T-cell (primary cell): ENCODE data around the gene DPYD. TPM values are rescaled to one million over a fixed set of nuclear protein-coding genes. Genes with fewer than 3 reads are reported as not detected.

ENCODE experiments used
- ATAC-seq, 4 experiments: fragments of 200-7000 bp in 3 of 4; fragments of 150-1000 bp in 1 of 4; cut with Tn5 transposase; replicated peaks in 1 of 4; 1 replicate in 3 of 4; 2 replicates in 1 of 4; pipeline ENCODE4 v1.10.0; 2021; ENCODE audit warnings: moderate library complexity in 3 of 4, mild to moderate bottlenecking in 2 of 4, moderate number of reproducible peaks in 1 of 4
- CTCF ChIA-PET, 2 donors: fragments of 300-600 bp; sonication (Branson Sonifier 250); formaldehyde crosslinking; loops; one replicate each; lab custom pipeline; 2022; ENCODE audit warnings: antibody characterized with exemption in 2 of 2; lab: Charles Lee
- POLR2A ChIA-PET, 2 donors: fragments of 300-600 bp; sonication (Branson Sonifier 250); formaldehyde crosslinking; loops; one replicate each; lab custom pipeline; 2022; ENCODE audit warnings: antibody characterized with exemption in 2 of 2; lab: Charles Lee
- DNase-seq, 35 experiments: peaks; one replicate each; pipeline versions ENCODE4 v3.0.0 to v3.0.0-alpha.2; 2013 to 2023
- H3K27ac ChIP-seq: one replicate; pipeline ENCODE4 v1.5.1; 2013; ENCODE audit warnings: low read length
- H3K27me3 ChIP-seq, 2 experiments: replicated peaks in 1 of 2; 1 replicate in 1 of 2; 2 replicates in 1 of 2; pipeline versions ENCODE4 v1.6.1 to v1.7.0; 2013; ENCODE audit warnings: low read length in 1 of 2, mixed read lengths in 1 of 2; ENCODE audit not compliant: control insufficient read depth in 2 of 2, insufficient read depth in 2 of 2; ENCODE audit errors: extremely low read depth in 1 of 2
- H3K36me3 ChIP-seq, 2 donors: 1 replicate in 1 of 2; 2 replicates in 1 of 2; pipeline versions ENCODE4 v1.6.1 to v1.7.0; 2013; ENCODE audit warnings: low read length in 1 of 2; ENCODE audit not compliant: control insufficient read depth in 2 of 2, insufficient read depth in 1 of 2; ENCODE audit errors: extremely low read depth in 1 of 2
- H3K4me1 ChIP-seq, 2 experiments: 1 replicate in 1 of 2; 2 replicates in 1 of 2; pipeline versions ENCODE4 v1.6.1 to v1.7.0; 2013; ENCODE audit warnings: low read length in 2 of 2, mixed read lengths in 1 of 2; ENCODE audit not compliant: insufficient read depth in 2 of 2, control insufficient read depth in 1 of 2; ENCODE audit errors: extremely low read depth in 1 of 2
- H3K4me3 ChIP-seq, 2 donors: 1 replicate in 1 of 2; 2 replicates in 1 of 2; pipeline versions ENCODE4 v1.5.1 to v1.7.0; 2013; ENCODE audit warnings: mild to moderate bottlenecking in 2 of 2, low read length in 1 of 2, moderate library complexity in 1 of 2; ENCODE audit not compliant: control insufficient read depth in 1 of 2; ENCODE audit errors: extremely low read depth in 1 of 2
- H3K9me3 ChIP-seq: 2 replicates; pipeline ENCODE4 v1.7.0; 2013
- H3K27ac Mint-ChIP-seq, 2 donors: one replicate each; pipeline ENCODE4 v1.8.0; 2020 to 2021; ENCODE audit warnings: mild to moderate bottlenecking in 2 of 2, mixed read lengths in 2 of 2
- H3K27me3 Mint-ChIP-seq, 2 donors: one replicate each; pipeline ENCODE4 v1.8.0; 2021 to 2022; ENCODE audit warnings: mixed read lengths in 2 of 2
- H3K36me3 Mint-ChIP-seq: one replicate; pipeline ENCODE4 v1.8.0; 2021; ENCODE audit warnings: mixed read lengths
- H3K4me1 Mint-ChIP-seq, 3 donors: one replicate each; pipeline ENCODE4 v1.8.0; 2020 to 2022; ENCODE audit warnings: mixed read lengths in 3 of 3, mild to moderate bottlenecking in 1 of 3
- H3K4me3 Mint-ChIP-seq, 3 donors: one replicate each; pipeline ENCODE4 v1.8.0; 2020 to 2022; ENCODE audit warnings: mild to moderate bottlenecking in 3 of 3, mixed read lengths in 3 of 3, moderate library complexity in 3 of 3
- H3K9me3 Mint-ChIP-seq, 3 donors: one replicate each; pipeline ENCODE4 v1.8.0; 2020 to 2022; ENCODE audit warnings: mixed read lengths in 3 of 3
- WGBS: methylation state at CpG from one replicate; pipeline ENCODE4 v1.1.5; 2013; ENCODE audit warnings: missing lambda C conversion rate; ENCODE audit not compliant: insufficient coverage; 5-methylcytosine and 5-hydroxymethylcytosine counted together
- total RNA-seq, 35 experiments: library from RNA in 6 of 35; stranded (reverse) in 6 of 35; fragments of 120-200 nt in 1 of 35; gene quantifications; one replicate each; pipeline versions ENCODE4 v1.2.1 to v1.2.4 and lab custom pipeline; 2013 to 2026

Gene DPYD
- total RNA-seq, 5 donors from 2014 or later (not counting 1 experiment from before 2014, with no cell fraction given), result 39.1 to 74.1 (median 47.8) TPM

DNA sequence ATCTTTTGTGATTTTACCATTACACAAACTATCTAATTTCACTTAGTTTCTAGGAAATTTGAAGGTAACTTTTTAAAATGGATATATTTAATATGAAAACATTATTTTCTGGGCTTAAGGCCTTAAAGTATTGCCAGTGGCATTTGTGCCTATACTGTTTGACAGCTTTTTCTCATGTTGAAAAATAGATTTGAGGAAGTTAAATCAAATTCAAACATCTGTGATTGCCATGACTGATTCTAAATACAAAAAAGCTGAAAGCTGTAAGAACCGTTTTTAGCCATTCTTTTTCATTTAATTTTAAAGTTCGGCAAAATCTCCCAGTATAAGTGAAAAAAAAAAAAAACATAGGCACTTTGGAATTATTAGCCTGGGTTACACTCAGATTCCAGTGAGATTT is 301.1 kb downstream of the DPYD start:
- H3K27me3 ChIP-seq, result no peaks in the 10 kb centered on the region
- H3K4me3 Mint-ChIP-seq, result no peak overlapping the region
- no CpG with 5 or more reads among the region's 2 CpGs for WGBS
- H3K27me3 Mint-ChIP-seq, result no peaks in the 10 kb centered on the region
- H3K4me3 ChIP-seq, result no peak overlapping the region
- H3K36me3 ChIP-seq, result no peaks in the 10 kb centered on the region
- peaks cover 39% of the 10 kb centered on the region for H3K36me3 Mint-ChIP-seq
- no peak overlapping the region for H3K27ac ChIP-seq
- ChIA-PET POLR2A (interaction anchor here in 1 of 2 donors (0.5 kb wide), 1 partner anchor 93 kb away, joined by 10 read pairs; no protein-coding TSS in a partner anchor), CTCF (no interaction called here)
- H3K9me3 Mint-ChIP-seq, result peaks cover 0 to 9% (median 4%) of the 10 kb centered on the region in 3 donors
- no peaks in the 10 kb centered on the region for H3K9me3 ChIP-seq
- DNase-seq (no peak), ATAC-seq (no peak)
- H3K4me1 ChIP-seq, result no peaks in the 10 kb centered on the region
- H3K27ac Mint-ChIP-seq, result no peak overlapping the region
- H3K4me1 Mint-ChIP-seq, result peaks cover 0 to 5% (median 2%) of the 10 kb centered on the region in 3 donors

DNA sequence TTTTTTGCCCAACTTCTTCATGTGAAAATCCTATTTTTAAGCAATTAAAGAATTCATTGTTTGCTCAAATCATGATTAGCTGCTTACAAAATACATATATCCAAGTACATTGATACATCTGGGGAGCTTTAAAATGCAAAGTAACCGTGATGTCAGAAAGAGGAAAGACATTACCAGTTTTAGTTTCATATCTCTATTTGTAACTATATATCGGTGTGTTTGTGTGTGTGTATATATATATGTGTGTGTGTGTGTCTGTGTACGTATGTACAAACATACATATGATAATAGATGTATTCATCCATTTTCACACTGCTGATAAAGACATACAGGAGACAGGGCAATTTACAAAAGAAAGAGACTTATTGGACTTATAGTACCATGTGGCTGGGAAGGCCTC is 310.1 kb downstream of the DPYD start:
- no peaks in the 10 kb centered on the region for H3K9me3 ChIP-seq
- no peaks in the 10 kb centered on the region for H3K4me1 ChIP-seq
- Mint-ChIP-seq H3K4me3 (no peak overlapping the region), H3K36me3 (peaks cover 28% of the 10 kb centered on the region), H3K27me3 (no peaks in the 10 kb centered on the region), H3K9me3 (peaks cover 0 to 7% (median 2%) of the 10 kb centered on the region in 3 donors), H3K27ac (no peak overlapping the region), H3K4me1 (peaks cover 0 to 10% (median 2%) of the 10 kb centered on the region in 3 donors)
- CTCF ChIA-PET, result no interaction called here
- DNase-seq (no peak), ATAC-seq (no peak)
- no peak overlapping the region for H3K27ac ChIP-seq
- POLR2A ChIA-PET, result no interaction called here
- WGBS, result no CpG with 5 or more reads among the region's 3 CpGs
- H3K27me3 ChIP-seq, result no peaks in the 10 kb centered on the region
- H3K4me3 ChIP-seq, result no peak overlapping the region
- no peaks in the 10 kb centered on the region for H3K36me3 ChIP-seq

- ChIA-PET POLR2A (no interaction called here), CTCF (no interaction called here)
- no peak for ATAC-seq
- peaks cover 0 to 2% (median under 1%) of the 10 kb centered on the region in 3 donors for H3K9me3 Mint-ChIP-seq
- H3K36me3 Mint-ChIP-seq, result peaks cover 25% of the 10 kb centered on the region
- H3K4me1 Mint-ChIP-seq, result peaks cover 0 to 10% (median 2%) of the 10 kb centered on the region in 3 donors
- WGBS, result no CpG with 5 or more reads among the region's 3 CpGs
- Histone ChIP-seq H3K4me1 (no peaks in the 10 kb centered on the region), H3K9me3 (no peaks in the 10 kb centered on the region), H3K4me3 (no peak overlapping the region), H3K27me3 (no peaks in the 10 kb centered on the region), H3K27ac (no peak overlapping the region), H3K36me3 (no peaks in the 10 kb centered on the region)
- no peak overlapping the region for H3K27ac Mint-ChIP-seq
- DNase-seq, result no peak
- H3K27me3 Mint-ChIP-seq, result no peaks in the 10 kb centered on the region
- H3K4me3 Mint-ChIP-seq, result no peak overlapping the region
Measured at GRCh38 chr1:97610102-97610501, 310.7 kb downstream of the DPYD start.

- Histone ChIP-seq H3K27ac (no peak overlapping the region), H3K27me3 (no peaks in the 10 kb centered on the region), H3K4me1 (no peaks in the 10 kb centered on the region), H3K36me3 (no peaks in the 10 kb centered on the region), H3K9me3 (no peaks in the 10 kb centered on the region), H3K4me3 (no peak overlapping the region)
- Mint-ChIP-seq H3K27me3 (no peaks in the 10 kb centered on the region), H3K4me3 (no peak overlapping the region), H3K4me1 (peaks cover 0 to 10% (median 2%) of the 10 kb centered on the region in 3 donors), H3K9me3 (peaks cover 0 to 2% (median 0%) of the 10 kb centered on the region in 3 donors), H3K27ac (no peak overlapping the region), H3K36me3 (peaks cover 24% of the 10 kb centered on the region)
- ChIA-PET CTCF (no interaction called here), POLR2A (no interaction called here)
- DNase-seq (no peak), ATAC-seq (no peak)
- WGBS, result no CpG with 5 or more reads among the region's 4 CpGs
Measured at GRCh38 chr1:97608272-97608671, 312.6 kb downstream of the DPYD start.

GRCh38 chr1:97603776-97604175 is 317.1 kb downstream of the DPYD start:
- no peak overlapping the region for H3K4me3 Mint-ChIP-seq
- POLR2A ChIA-PET, result no interaction called here
- no peaks in the 10 kb centered on the region for H3K36me3 ChIP-seq

DNA sequence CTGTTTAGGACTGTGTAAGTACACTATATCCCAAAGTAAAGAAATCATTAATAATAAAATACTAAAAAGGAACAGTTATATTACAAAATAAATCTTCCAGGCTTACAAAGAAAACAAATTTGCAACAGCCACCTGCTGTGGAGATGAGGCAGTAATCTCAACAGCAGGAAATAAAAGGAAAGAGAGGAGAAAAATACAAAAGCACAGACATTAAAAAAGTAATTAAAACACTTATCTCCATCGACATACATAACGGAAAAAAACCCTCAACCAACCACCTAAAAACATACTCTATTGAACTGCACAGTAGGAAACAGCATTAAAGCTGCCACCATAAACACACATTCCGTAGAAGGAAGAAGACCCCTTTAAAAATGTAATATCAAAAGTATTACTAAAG is 317.6 kb downstream of the DPYD start:
- ATAC-seq (no peak), DNase-seq (no peak)
- no peaks in the 10 kb centered on the region for H3K4me1 ChIP-seq
- Mint-ChIP-seq H3K36me3 (peaks cover 8% of the 10 kb centered on the region), H3K9me3 (no peaks in the 10 kb centered on the region), H3K27me3 (no peaks in the 10 kb centered on the region), H3K4me1 (no peaks in the 10 kb centered on the region), H3K27ac (no peak overlapping the region), H3K4me3 (no peak overlapping the region)
- ChIA-PET POLR2A (no interaction called here), CTCF (no interaction called here)
- no peaks in the 10 kb centered on the region for H3K27me3 ChIP-seq
- no peak overlapping the region for H3K4me3 ChIP-seq
- no CpG with 5 or more reads among the region's 3 CpGs for WGBS
- H3K36me3 ChIP-seq, result no peaks in the 10 kb centered on the region
- no peaks in the 10 kb centered on the region for H3K9me3 ChIP-seq
- no peak overlapping the region for H3K27ac ChIP-seq

More at GRCh38 chr1:97603776-97604175, 317.1 kb downstream of the DPYD start:
- no peak for ATAC-seq
- Mint-ChIP-seq H3K4me1 (no peaks in the 10 kb centered on the region), H3K27ac (no peak overlapping the region), H3K36me3 (peaks cover 7% of the 10 kb centered on the region), H3K9me3 (no peaks in the 10 kb centered on the region), H3K27me3 (no peaks in the 10 kb centered on the region)
- H3K4me3 ChIP-seq, result no peak overlapping the region
- CTCF ChIA-PET, result no interaction called here
- no peak overlapping the region for H3K27ac ChIP-seq
- no peaks in the 10 kb centered on the region for H3K4me1 ChIP-seq
- DNase-seq, result no peak
- H3K27me3 ChIP-seq, result no peaks in the 10 kb centered on the region
- WGBS, result 90% methylated on average over 4 of the region's 5 CpGs
- H3K9me3 ChIP-seq, result no peaks in the 10 kb centered on the region

DNA sequence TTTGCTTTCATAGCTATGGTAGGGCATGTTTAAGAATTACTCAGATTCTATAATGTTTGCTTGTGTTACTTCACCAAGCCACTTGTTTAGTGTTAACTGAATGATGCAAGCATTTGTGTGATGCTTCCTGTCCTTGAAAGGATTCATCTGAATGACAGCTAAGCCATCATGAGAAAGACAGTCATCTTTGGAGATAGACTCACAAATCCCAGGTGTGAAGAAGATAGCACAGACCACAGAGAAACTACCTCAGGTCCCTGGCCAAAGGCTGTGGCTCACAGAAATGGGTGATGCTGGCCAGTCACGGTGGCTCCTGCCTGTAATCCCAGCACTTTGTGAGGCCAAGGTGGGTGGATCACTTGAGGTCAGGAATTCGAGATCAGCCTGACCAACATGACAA is 321.4 kb downstream of the DPYD start:
- POLR2A ChIA-PET, result no interaction called here
- no peak for DNase-seq
- H3K9me3 Mint-ChIP-seq, result no peaks in the 10 kb centered on the region
- H3K27ac Mint-ChIP-seq, result no peak overlapping the region
- CTCF ChIA-PET, result interaction anchor here in 1 of 2 donors (0.5 kb wide), 1 partner anchor 12 kb away, joined by 5 read pairs; no protein-coding TSS in a partner anchor
- H3K4me1 Mint-ChIP-seq, result no peaks in the 10 kb centered on the region
- no peak for ATAC-seq
- peaks cover 16% of the 10 kb centered on the region for H3K36me3 Mint-ChIP-seq
- Histone ChIP-seq H3K27ac (no peak overlapping the region), H3K36me3 (no peaks in the 10 kb centered on the region), H3K4me3 (no peak overlapping the region), H3K9me3 (no peaks in the 10 kb centered on the region), H3K27me3 (no peaks in the 10 kb centered on the region), H3K4me1 (no peaks in the 10 kb centered on the region)
- no peaks in the 10 kb centered on the region for H3K27me3 Mint-ChIP-seq
- no peak overlapping the region for H3K4me3 Mint-ChIP-seq
- no CpG with 5 or more reads among the region's 2 CpGs for WGBS
